ENCODE results near the gene ARL8B.

DNA sequence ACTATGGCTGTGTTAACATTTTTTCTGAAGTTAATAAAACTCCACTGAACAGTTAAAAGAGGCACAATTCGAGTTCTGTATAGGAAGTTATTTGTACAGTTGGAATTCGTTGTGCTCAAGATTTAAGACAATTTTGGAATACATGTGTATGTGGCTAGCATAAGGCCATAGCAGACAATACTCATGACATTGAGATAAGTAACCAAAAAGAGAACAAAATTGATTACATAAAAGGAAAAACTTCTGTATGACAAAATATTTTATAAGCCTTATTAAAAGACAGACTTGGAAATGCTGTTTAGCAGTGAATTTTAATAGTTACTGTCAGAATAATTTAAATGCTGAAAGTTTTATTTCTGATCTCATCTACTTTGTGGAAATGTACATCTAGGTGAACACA is 47.7 kb downstream of the ARL8B start:
- TF ChIP-seq, protein P1, sequence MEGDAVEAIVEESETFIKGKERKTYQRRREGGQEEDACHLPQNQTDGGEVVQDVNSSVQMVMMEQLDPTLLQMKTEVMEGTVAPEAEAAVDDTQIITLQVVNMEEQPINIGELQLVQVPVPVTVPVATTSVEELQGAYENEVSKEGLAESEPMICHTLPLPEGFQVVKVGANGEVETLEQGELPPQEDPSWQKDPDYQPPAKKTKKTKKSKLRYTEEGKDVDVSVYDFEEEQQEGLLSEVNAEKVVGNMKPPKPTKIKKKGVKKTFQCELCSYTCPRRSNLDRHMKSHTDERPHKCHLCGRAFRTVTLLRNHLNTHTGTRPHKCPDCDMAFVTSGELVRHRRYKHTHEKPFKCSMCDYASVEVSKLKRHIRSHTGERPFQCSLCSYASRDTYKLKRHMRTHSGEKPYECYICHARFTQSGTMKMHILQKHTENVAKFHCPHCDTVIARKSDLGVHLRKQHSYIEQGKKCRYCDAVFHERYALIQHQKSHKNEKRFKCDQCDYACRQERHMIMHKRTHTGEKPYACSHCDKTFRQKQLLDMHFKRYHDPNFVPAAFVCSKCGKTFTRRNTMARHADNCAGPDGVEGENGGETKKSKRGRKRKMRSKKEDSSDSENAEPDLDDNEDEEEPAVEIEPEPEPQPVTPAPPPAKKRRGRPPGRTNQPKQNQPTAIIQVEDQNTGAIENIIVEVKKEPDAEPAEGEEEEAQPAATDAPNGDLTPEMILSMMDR (conservative IDR thresholded peaks at IDR 0.05; ENCODE audit: low read depth, low read length), result no peak
- no peak for TF ChIP-seq EZH2 (IDR thresholded peaks at IDR 0.05; ENCODE audit: borderline replicate concordance, low read depth, low read length, poor library complexity, severe bottlenecking)
